IPS-NIHi11 (cell line): Measurements from ENCODE around the gene DPPA2.
A peak's percentile ranks its signal among the peaks of the same experiment; 100 is the strongest.
"Not testable (repeated sequence)": the region's sequence is repeated elsewhere in the genome, so short reads cannot be mapped to it uniquely, and the experiment has no call there.

Source experiments
- DNase-seq: peaks from one replicate; pipeline ENCODE4 v3.0.0; 2012; ENCODE audit warnings: mixed read lengths, low spot score

Gene DPPA2

GRCh38 chr3:109316162-109316730, at the start of gene DPPA2:
Gene DPPA2 (minus strand): TSS chr3:109316517. CDS start chr3:109314542, 1,975 bp downstream.
- peak; percentile 61 for DNase-seq

- DNase-seq = no peak
Measured at GRCh38 chr3:109364088-109364487, 47.8 kb upstream of the DPPA2 start.

GRCh38 chr3:109363634-109364033, 47.3 kb upstream of the DPPA2 start:
- no peak for DNase-seq

GRCh38 chr3:109362823-109363222, 46.5 kb upstream of the DPPA2 start:
- DNase-seq = no peak

- not testable (repeated sequence) for DNase-seq
Measured at GRCh38 chr3:109358809-109359208, 42.5 kb upstream of the DPPA2 start.

- DNase-seq = peak; percentile 14
Measured at GRCh38 chr3:109356442-109357155, 40.3 kb upstream of the DPPA2 start.

- DNase-seq = peak; percentile 58
Measured at GRCh38 chr3:109355625-109356441, 39.5 kb upstream of the DPPA2 start.

- no peak for DNase-seq
Measured at GRCh38 chr3:109353057-109353456, 36.7 kb upstream of the DPPA2 start.

GRCh38 chr3:109351231-109351630, 34.9 kb upstream of the DPPA2 start:
- DNase-seq = no peak

GRCh38 chr3:109346770-109347295, 30.5 kb upstream of the DPPA2 start:
- DNase-seq = no peak

- no peak for DNase-seq
Measured at GRCh38 chr3:109346099-109346498, 29.8 kb upstream of the DPPA2 start.

GRCh38 chr3:109339714-109340648, 23.7 kb upstream of the DPPA2 start:
- peak; percentile 37 for DNase-seq

GRCh38 chr3:109339197-109339596, 22.9 kb upstream of the DPPA2 start:
- no peak for DNase-seq

GRCh38 chr3:109338322-109338721, 22.0 kb upstream of the DPPA2 start:
- DNase-seq = no peak

- peak; percentile 62 for DNase-seq
Measured at GRCh38 chr3:109337393-109337792, 21.1 kb upstream of the DPPA2 start, which contains the start of gene DPPA4. Gene DPPA4 (minus strand): TSS chr3:109337546. CDS start chr3:109337517, 29 bp downstream.

- no peak for DNase-seq
Measured at GRCh38 chr3:109336291-109336861, 20.1 kb upstream of the DPPA2 start.

GRCh38 chr3:109334572-109334971, 18.3 kb upstream of the DPPA2 start:
- DNase-seq = no peak

- no peak for DNase-seq
Measured at GRCh38 chr3:109331692-109332091, 15.4 kb upstream of the DPPA2 start.

- no peak for DNase-seq
Measured at GRCh38 chr3:109330405-109330804, 14.1 kb upstream of the DPPA2 start.

- DNase-seq = no peak
Measured at GRCh38 chr3:109328202-109328601, 11.9 kb upstream of the DPPA2 start.

GRCh38 chr3:109325657-109326056, 9.3 kb upstream of the DPPA2 start:
- peak; percentile 34 for DNase-seq
